CD4-positive, alpha-beta T cell treated with Interleukin-2 at 100 ng/mL for 4 hours (primary cell): ENCODE data around the gene PLXNC1.
A peak's percentile ranks its signal among the peaks of the same experiment; 100 is the strongest.

Experiments
- DNase-seq: peaks from one replicate; pipeline ENCODE4 v3.0.0-alpha.2; 2020; ENCODE audit warnings: low spot score

Gene PLXNC1

GRCh38 chr12:94264736-94265485 lies 116.5 kb downstream of the PLXNC1 start:
- no peak for DNase-seq

DNA sequence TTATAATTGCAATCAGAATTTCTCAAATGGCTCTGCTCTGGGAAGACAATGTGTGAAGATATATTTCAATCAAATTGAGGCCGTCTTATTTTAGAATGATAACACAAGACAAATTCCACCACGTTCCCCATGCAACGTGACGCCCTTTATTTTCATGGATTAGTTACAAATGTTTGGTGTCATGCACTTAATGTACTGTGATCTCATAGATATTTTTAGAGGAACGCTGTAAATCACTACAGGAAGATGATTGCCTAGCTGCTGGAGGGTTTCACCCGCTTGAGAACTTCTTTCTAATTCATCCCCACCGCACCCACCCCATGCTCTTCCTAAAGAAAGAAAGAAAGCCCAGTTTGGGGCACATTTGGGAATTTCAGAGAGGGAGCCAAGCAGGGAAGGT lies 117.2 kb downstream of the PLXNC1 start:
- DNase-seq, result no peak

- DNase-seq, result no peak
These were observed 117.8 kb downstream of the PLXNC1 start for GRCh38 chr12:94265966-94266745.

DNA sequence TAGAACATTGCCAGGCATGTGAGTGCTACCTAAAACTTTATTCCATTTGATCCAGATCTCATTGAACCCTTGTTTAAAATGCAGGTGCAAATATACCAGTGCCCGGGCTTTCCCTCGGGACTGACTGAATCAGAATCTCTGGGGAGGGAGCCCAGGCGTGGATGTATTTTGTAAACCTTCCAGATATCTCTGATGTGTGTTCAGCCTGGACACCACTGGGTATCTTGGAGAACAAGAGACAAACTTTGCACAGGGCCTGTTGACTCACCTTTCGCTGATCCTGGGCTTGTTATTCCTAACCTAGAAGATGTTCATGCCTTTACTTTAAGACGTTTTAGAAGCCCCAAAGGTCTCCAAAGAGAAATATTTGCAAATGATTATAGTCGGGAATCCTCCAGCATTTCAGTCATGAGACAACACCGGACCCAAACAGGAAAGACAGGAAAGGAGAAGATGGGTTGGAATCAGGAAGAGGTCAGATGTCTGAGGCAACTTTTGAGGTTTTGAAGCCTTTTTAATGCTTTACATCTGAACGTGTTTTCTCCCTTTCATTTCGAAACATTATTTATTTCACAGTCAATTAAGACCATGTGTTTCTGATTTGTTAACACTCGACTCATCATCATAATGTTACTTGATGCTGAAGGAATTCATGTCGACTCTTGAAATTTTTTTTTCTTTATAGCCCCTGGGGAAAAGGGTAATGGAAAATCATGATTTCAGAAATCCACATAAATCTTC lies 118.6 kb downstream of the PLXNC1 start:
- no peak for DNase-seq

- no peak for DNase-seq
These were observed 119.1 kb downstream of the PLXNC1 start for GRCh38 chr12:94267537-94267872.

- DNase-seq, result no peak
These were observed 119.6 kb downstream of the PLXNC1 start for GRCh38 chr12:94267921-94268471.

DNA sequence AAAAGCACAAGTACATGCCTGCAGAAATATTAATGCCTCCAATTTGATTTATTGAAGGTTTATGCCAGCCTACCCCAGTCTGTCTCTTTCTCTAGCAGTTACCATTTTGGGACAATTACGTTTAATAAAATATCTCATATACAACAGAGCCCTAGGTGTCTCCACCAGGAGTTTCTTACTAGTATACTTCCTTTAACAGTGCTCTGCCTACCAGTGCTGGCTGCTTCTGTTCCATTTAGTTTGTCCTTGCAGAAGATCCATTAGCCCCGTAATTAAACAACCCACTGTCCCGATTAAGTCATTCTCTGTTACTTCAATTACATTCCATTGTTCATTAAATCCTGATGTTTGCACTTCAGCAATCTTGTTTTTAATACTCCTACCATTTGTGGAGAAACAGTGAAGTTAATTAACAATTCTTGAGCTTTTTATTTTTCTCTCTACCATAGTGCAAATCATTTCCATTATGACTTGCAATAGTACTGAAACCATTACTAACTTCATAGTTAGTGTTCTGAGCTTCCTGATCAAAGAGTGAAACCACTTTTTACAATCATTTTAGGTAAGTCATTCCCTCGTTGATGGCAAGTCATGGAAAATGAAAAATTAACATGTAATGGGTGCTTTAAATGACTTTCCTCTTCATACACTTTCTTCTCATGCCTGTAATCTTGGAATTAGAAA lies 121.1 kb downstream of the PLXNC1 start:
- no peak for DNase-seq

- no peak for DNase-seq
These were observed 123.0 kb downstream of the PLXNC1 start for GRCh38 chr12:94271351-94271750.

GRCh38 chr12:94272280-94272679 lies 123.9 kb downstream of the PLXNC1 start:
- DNase-seq, result no peak

DNA sequence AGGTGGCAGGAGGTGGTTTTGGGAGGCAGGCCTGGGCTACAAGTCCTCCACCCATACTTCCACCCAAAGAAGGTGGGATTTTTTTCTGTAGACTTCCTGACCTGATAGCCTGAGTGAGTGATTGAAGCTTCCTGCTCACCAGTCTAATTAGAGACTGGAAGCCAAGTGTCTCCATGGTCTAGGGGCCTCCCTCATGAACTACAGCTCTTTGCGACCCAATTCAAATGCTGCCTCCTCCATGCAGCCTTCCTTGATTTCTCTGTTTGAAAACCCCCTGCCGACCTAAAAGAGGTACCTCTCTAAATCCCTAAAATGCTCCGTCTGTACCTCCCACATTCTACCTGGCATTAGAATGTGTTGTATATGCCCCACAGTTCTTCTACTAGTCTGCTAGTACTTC lies 124.9 kb downstream of the PLXNC1 start:
- DNase-seq, result no peak

GRCh38 chr12:94276725-94277124 lies 128.3 kb downstream of the PLXNC1 start:
- no peak for DNase-seq

GRCh38 chr12:94277426-94278000 lies 129.1 kb downstream of the PLXNC1 start:
- no peak for DNase-seq

- DNase-seq, result no peak
These were observed 131.7 kb downstream of the PLXNC1 start for GRCh38 chr12:94280063-94280462.

DNA sequence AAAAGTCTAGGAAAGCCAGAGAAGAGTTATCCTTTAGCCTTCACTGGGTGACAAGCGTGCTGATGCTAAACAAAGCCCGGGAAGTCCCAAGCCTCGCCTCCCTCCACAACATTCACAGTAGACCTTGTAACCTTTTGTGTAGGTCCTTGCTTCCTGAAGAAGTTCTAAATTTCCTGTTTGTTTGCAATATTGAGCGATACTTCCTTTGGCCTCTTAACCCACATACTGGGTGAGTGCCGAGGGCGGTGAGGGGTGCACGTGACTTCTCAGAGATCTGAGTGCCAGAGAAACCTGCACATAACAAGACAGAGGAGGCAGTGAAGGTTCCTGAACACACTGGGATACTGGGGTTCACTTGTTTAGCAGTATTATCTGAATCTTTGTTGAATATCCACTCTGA lies 134.3 kb downstream of the PLXNC1 start:
- DNase-seq, result peak; percentile 56

GRCh38 chr12:94284046-94284445 lies 135.7 kb downstream of the PLXNC1 start:
- DNase-seq, result no peak

GRCh38 chr12:94284859-94285258 lies 136.5 kb downstream of the PLXNC1 start:
- DNase-seq, result no peak

DNA sequence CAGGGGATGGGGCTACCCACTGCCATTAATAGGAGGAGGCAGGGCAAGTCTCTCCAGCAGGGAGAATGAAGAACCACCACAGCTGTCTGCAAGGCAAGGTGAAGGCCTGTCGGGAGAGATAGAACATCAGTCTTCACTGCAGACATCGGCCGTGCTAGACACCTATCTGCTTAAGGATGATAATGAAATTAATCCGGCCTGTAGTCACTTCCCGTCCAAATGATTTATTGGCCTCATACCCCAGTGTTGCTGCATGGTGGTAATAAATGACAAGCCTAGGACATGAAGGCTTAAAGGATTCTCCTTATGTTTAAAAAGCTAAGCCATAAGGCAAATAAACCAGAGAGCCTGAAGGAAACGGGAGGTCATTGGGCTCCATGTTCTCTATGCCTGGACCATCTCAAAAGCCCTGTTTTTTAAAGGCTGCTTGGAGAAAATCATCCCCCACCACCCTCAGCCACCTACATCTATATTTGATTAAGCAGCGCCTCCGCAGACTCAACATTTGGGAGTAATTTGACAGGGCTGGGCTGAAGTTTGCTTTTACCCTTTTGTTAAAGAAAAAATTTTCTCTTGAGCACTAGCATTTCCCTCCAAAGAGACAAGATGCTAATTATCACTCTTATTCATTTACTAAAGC lies 137.7 kb downstream of the PLXNC1 start:
- DNase-seq, result no peak

DNA sequence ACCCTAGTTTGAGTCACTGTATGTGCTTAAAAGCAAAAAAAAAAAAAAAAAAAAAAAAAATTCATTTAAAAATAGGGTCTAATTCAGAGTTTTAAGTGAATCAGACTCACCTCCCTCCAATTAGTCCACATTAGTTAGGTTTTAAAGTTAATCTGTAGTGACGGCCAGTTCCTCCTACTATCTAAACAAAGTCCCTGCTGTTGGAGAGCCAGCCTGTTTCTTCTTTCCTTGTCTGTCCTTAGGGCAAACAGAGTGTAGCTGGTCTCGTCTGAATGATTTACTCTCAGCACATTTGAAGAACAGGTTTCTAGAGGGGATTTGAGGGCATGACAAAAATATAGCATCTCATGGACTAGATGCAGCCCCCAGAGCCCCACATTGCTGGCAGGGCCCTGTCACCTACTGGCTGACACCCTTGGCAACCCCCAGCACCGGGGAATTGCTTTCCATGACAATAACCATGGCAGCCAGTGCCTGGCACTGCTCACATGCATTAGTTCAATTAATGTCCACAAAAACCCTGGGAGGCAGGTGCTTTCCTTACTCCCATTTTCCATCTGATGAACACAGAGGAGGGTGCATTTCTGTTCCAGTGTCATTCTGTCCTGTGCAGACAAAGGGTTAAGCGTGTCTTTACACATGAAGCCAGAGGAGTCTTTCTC lies 138.3 kb downstream of the PLXNC1 start:
- no peak for DNase-seq

DNA sequence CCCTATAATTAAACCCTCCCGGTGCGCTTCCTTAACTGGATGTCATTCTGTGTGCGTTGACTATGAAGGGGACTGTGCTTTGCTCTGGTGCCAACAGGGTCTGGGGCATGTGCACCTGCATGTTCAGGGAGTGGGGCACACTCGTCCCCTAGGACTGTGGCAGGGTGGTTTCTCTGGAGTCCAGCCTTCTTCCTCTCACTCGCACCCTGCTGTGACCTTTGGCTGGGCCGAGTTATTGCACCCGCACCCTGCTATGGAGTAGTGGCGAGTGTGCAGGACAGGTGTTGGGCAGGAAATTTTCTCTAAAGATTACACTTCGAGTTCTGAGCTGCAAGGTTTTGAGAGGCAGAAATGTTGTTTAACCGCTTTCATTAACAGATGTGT lies 138.9 kb downstream of the PLXNC1 start:
- no peak for DNase-seq

GRCh38 chr12:94289461-94290312 lies 141.3 kb downstream of the PLXNC1 start:
- DNase-seq, result no peak
